A204.1 (cell line): ENCODE data around the gene ACOT11.
"Not testable (repeated sequence)": the region's sequence is repeated elsewhere in the genome, so short reads cannot be mapped to it uniquely, and the experiment has no call there.

Experiments used
- FAIRE-seq: peaks from 2 replicates; lab custom pipeline; 2012; peaks lifted over from hg19 to GRCh38; lab: Jason Lieb, UNC

ACOT11 gene

GRCh38 chr1:54608566-54609230 is 60.7 kb downstream of the ACOT11 start:
- no peak for FAIRE-seq

- FAIRE-seq: no peak
Observed at GRCh38 chr1:54609301-54609921, 61.4 kb downstream of the ACOT11 start.

GRCh38 chr1:54610048-54610447 is 62.0 kb downstream of the ACOT11 start:
- no peak for FAIRE-seq

- FAIRE-seq: no peak
Observed at GRCh38 chr1:54610601-54611580, 62.9 kb downstream of the ACOT11 start.

- FAIRE-seq: no peak
Observed at GRCh38 chr1:54611621-54612020, 63.6 kb downstream of the ACOT11 start.

GRCh38 chr1:54614024-54614423 is 66.0 kb downstream of the ACOT11 start:
- no peak for FAIRE-seq

GRCh38 chr1:54614563-54614962 is 66.5 kb downstream of the ACOT11 start:
- FAIRE-seq: no peak

GRCh38 chr1:54615531-54616279 is 67.7 kb downstream of the ACOT11 start:
- FAIRE-seq: no peak

GRCh38 chr1:54619749-54620148 is 71.7 kb downstream of the ACOT11 start:
- no peak for FAIRE-seq

GRCh38 chr1:54623216-54624007 is 75.4 kb downstream of the ACOT11 start, which contains the start of gene FAM151A:
FAM151A (minus strand) TSS chr1:54623525; CDS start chr1:54623395, 130 bp downstream.
- no peak for FAIRE-seq

GRCh38 chr1:54624466-54625464 is 76.7 kb downstream of the ACOT11 start:
- no peak for FAIRE-seq

GRCh38 chr1:54627196-54627595 is 79.2 kb downstream of the ACOT11 start:
- FAIRE-seq: no peak

GRCh38 chr1:54635804-54636203 is 87.8 kb downstream of the ACOT11 start:
- FAIRE-seq: not testable (repeated sequence)

- FAIRE-seq: not testable (repeated sequence)
Observed at GRCh38 chr1:54636461-54637446, 88.7 kb downstream of the ACOT11 start.

- FAIRE-seq: no peak
Observed at GRCh38 chr1:54640361-54640760, 92.3 kb downstream of the ACOT11 start.

- FAIRE-seq: no peak
Observed at GRCh38 chr1:54640863-54641836, 93.1 kb downstream of the ACOT11 start, which contains the start of gene MROH7. MROH7 (plus strand) TSS chr1:54641786; CDS start chr1:54652927, 11,141 bp downstream.

- FAIRE-seq: no peak
Observed at GRCh38 chr1:54643736-54644135, 95.7 kb downstream of the ACOT11 start.
